Esophagus (tissue), 2 donors: ENCODE measurements around the gene CPB2. TPM values are rescaled to one million over a fixed set of nuclear protein-coding genes. Genes with fewer than 3 reads are reported as not detected.

Experiments
- H3K27ac ChIP-seq, 2 donors: one replicate each; pipeline ENCODE4 v1.5.1; 2013; ENCODE audit warnings: low read depth in 2 of 2, mild to moderate bottlenecking in 2 of 2, inconsistent platforms in 1 of 2, low read length in 1 of 2, moderate library complexity in 1 of 2
- H3K27me3 ChIP-seq, 2 donors: one replicate each; pipeline ENCODE4 v1.6.1; 2013; ENCODE audit warnings: low read length in 2 of 2, control low read depth in 1 of 2, mild to moderate bottlenecking in 1 of 2; ENCODE audit not compliant: insufficient read depth in 2 of 2, control insufficient read depth in 1 of 2
- H3K36me3 ChIP-seq, 2 donors: one replicate each; pipeline ENCODE4 v1.6.1; 2013; ENCODE audit warnings: low read length in 1 of 2; ENCODE audit not compliant: control insufficient read depth in 2 of 2, insufficient read depth in 2 of 2
- H3K4me1 ChIP-seq, 2 donors: one replicate each; pipeline ENCODE4 v1.6.1; 2013; ENCODE audit warnings: low read length in 1 of 2; ENCODE audit not compliant: control insufficient read depth in 2 of 2, insufficient read depth in 2 of 2
- H3K4me3 ChIP-seq, 2 donors: one replicate each; pipeline ENCODE4 v1.5.1; 2013; ENCODE audit warnings: low read length in 2 of 2, mild to moderate bottlenecking in 2 of 2, low read depth in 1 of 2, moderate library complexity in 1 of 2
- H3K9me3 ChIP-seq, 2 donors: one replicate each; pipeline ENCODE4 v1.6.1; 2013; ENCODE audit warnings: mild to moderate bottlenecking in 2 of 2, low read depth in 1 of 2, low read length in 1 of 2, moderate library complexity in 1 of 2; ENCODE audit not compliant: control insufficient read depth in 2 of 2, insufficient read depth in 1 of 2
- WGBS, 2 donors: extraction: QIAGEN DNeasy Blood & Tissue Kit; methylation state at CpG; one replicate each; pipeline ENCODE4 v1.1.7; 2013; 5-methylcytosine and 5-hydroxymethylcytosine counted together
- polyA plus RNA-seq, 2 donors: library from polyadenylated mRNA; stranded (reverse); fragments of 200-250 nt; gene quantifications; one replicate each; pipeline ENCODE4 v1.2.3, GENCODE V29; 2013
- donor health status: healthy with polysubstance abuse.
- donor health status: Bipolar disorder and iron deficiency.

CPB2 gene
- polyA plus RNA-seq, 2 donors = not detected

GRCh38 chr13:46015366-46015765 lies 89.5 kb downstream of the CPB2 start:
- peaks cover 3 to 4% of the 10 kb centered on the region in 2 donors for H3K36me3 ChIP-seq

GRCh38 chr13:46012404-46012803 lies 92.4 kb downstream of the CPB2 start:
- Histone ChIP-seq H3K4me3 (no peak overlapping the region), H3K4me1 (no peaks in the 10 kb centered on the region), H3K27ac (no peak overlapping the region), H3K9me3 (no peaks in the 10 kb centered on the region), H3K36me3 (peaks cover 0 to 4% of the 10 kb centered on the region in 2 donors), H3K27me3 (no peaks in the 10 kb centered on the region)

More at GRCh38 chr13:46015366-46015765, 89.5 kb downstream of the CPB2 start:
- Histone ChIP-seq H3K4me1 (no peaks in the 10 kb centered on the region), H3K27me3 (no peaks in the 10 kb centered on the region), H3K27ac (no peak overlapping the region), H3K4me3 (no peak overlapping the region), H3K9me3 (no peaks in the 10 kb centered on the region)
- 86 to 92% methylated on average over 3 of the region's 3 CpGs for WGBS, 2 donors

- H3K4me3 ChIP-seq = no peak overlapping the region
- no peaks in the 10 kb centered on the region for H3K9me3 ChIP-seq
- H3K27ac ChIP-seq = no peak overlapping the region
- peaks cover 0 to 2% of the 10 kb centered on the region in 2 donors for H3K36me3 ChIP-seq
- no peaks in the 10 kb centered on the region for H3K27me3 ChIP-seq
- H3K4me1 ChIP-seq = no peaks in the 10 kb centered on the region
- 91 to 92% methylated on average over 6 of the region's 6 CpGs for WGBS, 2 donors
Measured at GRCh38 chr13:46010148-46010547, 94.7 kb downstream of the CPB2 start.

- Histone ChIP-seq H3K27me3 (no peaks in the 10 kb centered on the region), H3K27ac (no peak overlapping the region), H3K9me3 (no peaks in the 10 kb centered on the region), H3K36me3 (peaks cover 0 to 2% of the 10 kb centered on the region in 2 donors), H3K4me1 (no peaks in the 10 kb centered on the region), H3K4me3 (no peak overlapping the region)
- WGBS, 2 donors = 65 to 85% methylated on average over 2 of the region's 2 CpGs
Measured at GRCh38 chr13:46008631-46009030, 96.2 kb downstream of the CPB2 start.

GRCh38 chr13:46006688-46007452 lies 98.0 kb downstream of the CPB2 start:
- 87 to 88% methylated on average over 6 of the region's 6 CpGs for WGBS, 2 donors

GRCh38 chr13:46004491-46004890 lies 100.3 kb downstream of the CPB2 start:
- Histone ChIP-seq H3K9me3 (no peaks in the 10 kb centered on the region), H3K4me3 (no peak overlapping the region), H3K27ac (no peak overlapping the region), H3K4me1 (no peaks in the 10 kb centered on the region), H3K36me3 (peaks cover 0 to 2% of the 10 kb centered on the region in 2 donors), H3K27me3 (no peaks in the 10 kb centered on the region)
- 100% methylated on average over 1 of the region's 1 CpG for WGBS, 2 donors

More at GRCh38 chr13:46006688-46007452, 98.0 kb downstream of the CPB2 start:
- peaks cover 0 to 2% of the 10 kb centered on the region in 2 donors for H3K36me3 ChIP-seq
- no peaks in the 10 kb centered on the region for H3K9me3 ChIP-seq
- H3K4me3 ChIP-seq = no peak overlapping the region
- H3K27ac ChIP-seq = no peak overlapping the region
- no peaks in the 10 kb centered on the region for H3K4me1 ChIP-seq
- H3K27me3 ChIP-seq = no peaks in the 10 kb centered on the region

Other genes starting within 250 kb of the CPB2 start
- gene ZC3H13, start 52.3 kb downstream of the CPB2 start, polyA plus RNA-seq = 10 to 100 TPM in 1 of 2 donors, 1 to 10 TPM in 1; 7.9 to 10.3 TPM
- 1 to 10 TPM; 3.1 to 7.6 TPM for gene LCP1, start 77.1 kb upstream of the CPB2 start, polyA plus RNA-seq
- under 1 TPM in 1 of 2 donors, not detected in 1; 0.01 TPM for gene LRRC63, start 106.9 kb upstream of the CPB2 start, polyA plus RNA-seq